Loucy (cell line): ENCODE results near the gene KRTAP9-8.
"Not testable (repeated sequence)": the region's sequence is repeated elsewhere in the genome, so short reads cannot be mapped to it uniquely, and the experiment has no call there.

Experiments used
- H2AFZ ChIP-seq: fragments of 200-600 bp; sonication (generic); 2 replicates; pipeline ENCODE4 v1.6.0; 2016; ENCODE audit warnings: antibody characterized with exemption, mild to moderate bottlenecking, low read length, moderate library complexity
- H3F3A ChIP-seq: fragments of 200-600 bp; 2 replicates; pipeline ENCODE4 v1.6.0; 2016; ENCODE audit warnings: antibody characterized with exemption, low read depth, mild to moderate bottlenecking
- H3K27me3 ChIP-seq: fragments of 200-600 bp; sonication (generic); 2 replicates; pipeline ENCODE4 v1.6.1; 2014; ENCODE audit warnings: low read length, mild to moderate bottlenecking; ENCODE audit not compliant: insufficient read depth, poor library complexity, severe bottlenecking
- H3K36me3 ChIP-seq: fragments of 200-600 bp; sonication (generic); 2 replicates; pipeline ENCODE4 v1.6.1; 2016; ENCODE audit warnings: low read length; ENCODE audit not compliant: insufficient read depth
- H3K4me1 ChIP-seq: fragments of 200-600 bp; sonication (generic); 2 replicates; pipeline ENCODE4 v1.5.1; 2014; ENCODE audit warnings: low read length, mild to moderate bottlenecking; ENCODE audit not compliant: insufficient read depth, poor library complexity, severe bottlenecking
- H3K4me2 ChIP-seq: fragments of 200-600 bp; sonication (generic); 2 replicates; pipeline ENCODE4 v1.6.0; 2014; ENCODE audit warnings: antibody characterized with exemption, low read length, low read depth, mild to moderate bottlenecking; ENCODE audit not compliant: poor library complexity, severe bottlenecking
- H3K4me3 ChIP-seq: fragments of 200-600 bp; sonication (generic); 2 replicates; pipeline ENCODE4 v1.5.1; 2014; ENCODE audit warnings: low read length, mild to moderate bottlenecking, mixed read lengths; ENCODE audit not compliant: poor library complexity, severe bottlenecking
- H3K79me2 ChIP-seq: fragments of 200-600 bp; sonication (generic); 2 replicates; pipeline ENCODE4 v1.6.1; 2014; ENCODE audit warnings: low read length; ENCODE audit not compliant: insufficient read depth
- H3K9ac ChIP-seq: fragments of 200-600 bp; sonication (generic); 2 replicates; pipeline ENCODE4 v1.6.0; 2014; ENCODE audit warnings: mild to moderate bottlenecking, low read depth, low read length, moderate library complexity; ENCODE audit not compliant: poor library complexity, severe bottlenecking
- H3K9me2 ChIP-seq: fragments of 200-600 bp; sonication (generic); replicated peaks from 2 replicates; pipeline ENCODE4 v1.6.1; 2016; ENCODE audit warnings: low read depth, low read length, mixed read lengths
- H3K9me3 ChIP-seq: fragments of 200-600 bp; sonication (generic); 2 replicates; pipeline ENCODE4 v1.6.1; 2014; ENCODE audit warnings: mild to moderate bottlenecking, antibody characterized with exemption, low read length, low read depth; ENCODE audit not compliant: insufficient read depth
- H4K20me1 ChIP-seq: fragments of 200-600 bp; sonication (generic); 2 replicates; pipeline ENCODE4 v1.6.0; 2014; ENCODE audit warnings: antibody characterized with exemption, low read length, mild to moderate bottlenecking; ENCODE audit not compliant: insufficient read depth, poor library complexity, severe bottlenecking
- EZH2phosphoT487 ChIP-seq: fragments of 200-600 bp; IDR thresholded peaks from 2 replicates; pipeline ENCODE4 v1.6.1; 2018; ENCODE audit warnings: antibody characterized with exemption, mild to moderate bottlenecking, moderate library complexity, borderline replicate concordance
- TF ChIP-seq, protein P1 (sequence below): fragments of 200-600 bp; sonication (generic); conservative IDR thresholded peaks from 2 replicates; pipeline ENCODE4 v1.5.1; 2014; ENCODE audit warnings: mild to moderate bottlenecking, antibody characterized with exemption, low read length

KRTAP9-8 gene

DNA sequence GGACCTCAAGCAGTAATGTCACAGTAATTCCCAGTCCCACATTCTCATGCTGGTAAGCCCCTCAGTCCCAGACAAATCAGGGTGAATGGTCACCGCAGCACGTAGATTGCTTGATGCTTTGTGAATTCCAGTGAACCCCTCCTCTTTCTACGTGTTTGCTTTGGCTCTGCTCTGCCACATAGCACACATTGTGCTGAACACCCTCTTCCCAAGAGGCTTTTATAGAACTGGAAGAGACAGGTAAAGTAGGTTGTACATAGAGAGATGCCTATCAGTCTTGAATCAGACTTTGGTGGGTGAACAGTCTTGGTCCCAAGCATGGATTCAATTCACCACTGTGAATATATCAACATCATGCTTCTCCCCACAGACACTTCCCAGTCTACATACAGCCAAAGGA, 26.8 kb downstream of the KRTAP9-8 start:
- Histone ChIP-seq H3K4me3 (no peak overlapping the region), H3K9ac (no peak overlapping the region), H3K36me3 (no peaks in the 10 kb centered on the region), H3K4me1 (no peaks in the 10 kb centered on the region), H3K4me2 (no peak overlapping the region), H3F3A (no peaks in the 10 kb centered on the region), H4K20me1 (no peaks in the 10 kb centered on the region), H2AFZ (no peak overlapping the region), H3K79me2 (no peaks in the 10 kb centered on the region), H3K27me3 (no peaks in the 10 kb centered on the region), H3K9me3 (no peaks in the 10 kb centered on the region), H3K9me2 (no peaks in the 10 kb centered on the region)
- TF ChIP-seq EZH2phosphoT487 = no peak
- TF ChIP-seq, protein P1, sequence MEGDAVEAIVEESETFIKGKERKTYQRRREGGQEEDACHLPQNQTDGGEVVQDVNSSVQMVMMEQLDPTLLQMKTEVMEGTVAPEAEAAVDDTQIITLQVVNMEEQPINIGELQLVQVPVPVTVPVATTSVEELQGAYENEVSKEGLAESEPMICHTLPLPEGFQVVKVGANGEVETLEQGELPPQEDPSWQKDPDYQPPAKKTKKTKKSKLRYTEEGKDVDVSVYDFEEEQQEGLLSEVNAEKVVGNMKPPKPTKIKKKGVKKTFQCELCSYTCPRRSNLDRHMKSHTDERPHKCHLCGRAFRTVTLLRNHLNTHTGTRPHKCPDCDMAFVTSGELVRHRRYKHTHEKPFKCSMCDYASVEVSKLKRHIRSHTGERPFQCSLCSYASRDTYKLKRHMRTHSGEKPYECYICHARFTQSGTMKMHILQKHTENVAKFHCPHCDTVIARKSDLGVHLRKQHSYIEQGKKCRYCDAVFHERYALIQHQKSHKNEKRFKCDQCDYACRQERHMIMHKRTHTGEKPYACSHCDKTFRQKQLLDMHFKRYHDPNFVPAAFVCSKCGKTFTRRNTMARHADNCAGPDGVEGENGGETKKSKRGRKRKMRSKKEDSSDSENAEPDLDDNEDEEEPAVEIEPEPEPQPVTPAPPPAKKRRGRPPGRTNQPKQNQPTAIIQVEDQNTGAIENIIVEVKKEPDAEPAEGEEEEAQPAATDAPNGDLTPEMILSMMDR = no peak

GRCh38 chr17:41265078-41265477, 27.3 kb downstream of the KRTAP9-8 start, which contains the start of gene KRTAP9-6:
Gene KRTAP9-6 (plus strand): TSS chr17:41265378. CDS start chr17:41265378, 0 bp downstream.
- Histone ChIP-seq H3K4me3 (no peak within 1 kb of the TSS), H4K20me1 (no peaks in the 10 kb centered on the region), H3K9me2 (no peaks in the 10 kb centered on the region), H3K27me3 (no peaks in the 10 kb centered on the region), H3K9me3 (no peaks in the 10 kb centered on the region), H3K36me3 (no peaks in the 10 kb centered on the region), H3F3A (no peaks in the 10 kb centered on the region), H3K4me1 (no peaks in the 10 kb centered on the region), H3K9ac (no peak within 1 kb of the TSS), H2AFZ (no peak within 1 kb of the TSS), H3K79me2 (no peaks in the 10 kb centered on the region), H3K4me2 (no peak within 1 kb of the TSS)
- no peak for TF ChIP-seq EZH2phosphoT487
- TF ChIP-seq, protein P1 = no peak

DNA sequence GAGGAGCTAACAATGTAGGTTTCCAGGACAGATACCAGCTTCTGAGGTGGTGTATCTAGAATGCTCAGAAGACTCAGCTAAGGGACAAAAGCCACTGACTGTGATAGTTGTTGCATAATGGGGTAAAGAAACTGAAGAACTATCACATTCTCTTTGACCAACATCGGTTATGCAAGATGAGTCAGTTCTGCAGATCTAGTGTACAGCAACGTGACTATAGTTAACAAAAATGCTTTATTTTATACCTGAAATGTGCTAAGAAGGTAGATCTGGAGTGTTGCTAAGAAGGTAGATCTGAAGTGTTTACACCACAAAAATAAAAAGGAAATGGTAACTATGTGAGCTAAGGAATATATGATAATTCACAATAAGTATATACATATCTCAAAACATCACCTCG, 29.9 kb downstream of the KRTAP9-8 start:
- H3K4me3 ChIP-seq = no peak overlapping the region
- no peaks in the 10 kb centered on the region for H3K27me3 ChIP-seq
- no peaks in the 10 kb centered on the region for H3K79me2 ChIP-seq
- H3K4me1 ChIP-seq = no peaks in the 10 kb centered on the region
- no peak overlapping the region for H3K9ac ChIP-seq
- no peak overlapping the region for H2AFZ ChIP-seq
- H3K9me3 ChIP-seq = no peaks in the 10 kb centered on the region
- no peak overlapping the region for H3K4me2 ChIP-seq
- H3K36me3 ChIP-seq = no peaks in the 10 kb centered on the region
- no peaks in the 10 kb centered on the region for H4K20me1 ChIP-seq
- no peak for TF ChIP-seq EZH2phosphoT487
- TF ChIP-seq, protein P1 = no peak
- H3K9me2 ChIP-seq = no peaks in the 10 kb centered on the region
- no peaks in the 10 kb centered on the region for H3F3A ChIP-seq

GRCh38 chr17:41271323-41271722, 33.5 kb downstream of the KRTAP9-8 start:
- not testable (repeated sequence) for H3F3A ChIP-seq, H3K9me2 ChIP-seq, H3K9me3 ChIP-seq

More at GRCh38 chr17:41271323-41271722, 33.5 kb downstream of the KRTAP9-8 start:
- not testable (repeated sequence) for H3K79me2 ChIP-seq, H3K4me2 ChIP-seq, H3K4me1 ChIP-seq, H3K9ac ChIP-seq, H3K4me3 ChIP-seq, H2AFZ ChIP-seq, H4K20me1 ChIP-seq, H3K36me3 ChIP-seq, H3K27me3 ChIP-seq
